Measurements from ENCODE around the gene SLC52A1. TPM values are rescaled to one million over a fixed set of nuclear protein-coding genes. Genes with fewer than 3 reads are reported as not detected.
A peak's percentile ranks its signal among the peaks of the same experiment; 100 is the strongest.

Gene SLC52A1
- total RNA-seq, 1 donor from 2014 or later = 0.53 TPM

DNA sequence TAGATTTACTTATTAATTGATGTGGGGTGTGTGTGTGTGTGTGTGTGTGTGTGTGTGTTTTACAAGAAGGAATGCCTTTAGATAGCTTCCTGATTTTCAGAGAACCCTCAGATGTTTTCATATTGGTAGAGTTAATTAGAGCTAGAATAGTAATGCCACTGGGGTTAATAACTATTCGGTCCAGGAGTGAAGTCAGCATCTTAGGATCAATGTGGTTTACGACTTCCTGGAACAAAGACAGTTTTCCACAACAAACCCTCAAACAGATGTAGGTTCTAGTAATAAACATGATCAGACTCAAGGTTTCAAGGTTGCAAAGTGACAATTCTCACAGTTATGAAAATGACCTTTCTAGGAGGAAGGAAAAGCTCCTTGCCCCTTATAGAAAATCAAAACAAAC lies 12.2 kb upstream of the SLC52A1 start:
- DNase-seq (ENCODE audit: low read depth) = no peak
- H3K27me3 ChIP-seq (ENCODE audit: control insufficient read depth, insufficient read depth, low read length) = no peaks in the 10 kb centered on the region
- no peaks in the 10 kb centered on the region for H3K36me3 ChIP-seq (ENCODE audit: control insufficient read depth, insufficient read depth, low read length)
- no peak overlapping the region for H3K4me3 ChIP-seq (ENCODE audit: low read depth, low read length)
- TF ChIP-seq, protein P1, sequence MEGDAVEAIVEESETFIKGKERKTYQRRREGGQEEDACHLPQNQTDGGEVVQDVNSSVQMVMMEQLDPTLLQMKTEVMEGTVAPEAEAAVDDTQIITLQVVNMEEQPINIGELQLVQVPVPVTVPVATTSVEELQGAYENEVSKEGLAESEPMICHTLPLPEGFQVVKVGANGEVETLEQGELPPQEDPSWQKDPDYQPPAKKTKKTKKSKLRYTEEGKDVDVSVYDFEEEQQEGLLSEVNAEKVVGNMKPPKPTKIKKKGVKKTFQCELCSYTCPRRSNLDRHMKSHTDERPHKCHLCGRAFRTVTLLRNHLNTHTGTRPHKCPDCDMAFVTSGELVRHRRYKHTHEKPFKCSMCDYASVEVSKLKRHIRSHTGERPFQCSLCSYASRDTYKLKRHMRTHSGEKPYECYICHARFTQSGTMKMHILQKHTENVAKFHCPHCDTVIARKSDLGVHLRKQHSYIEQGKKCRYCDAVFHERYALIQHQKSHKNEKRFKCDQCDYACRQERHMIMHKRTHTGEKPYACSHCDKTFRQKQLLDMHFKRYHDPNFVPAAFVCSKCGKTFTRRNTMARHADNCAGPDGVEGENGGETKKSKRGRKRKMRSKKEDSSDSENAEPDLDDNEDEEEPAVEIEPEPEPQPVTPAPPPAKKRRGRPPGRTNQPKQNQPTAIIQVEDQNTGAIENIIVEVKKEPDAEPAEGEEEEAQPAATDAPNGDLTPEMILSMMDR (IDR thresholded peaks at IDR 0.05; ENCODE audit: insufficient read depth, low read length, severe bottlenecking) = no peak
- FAIRE-seq = no peak

DNA sequence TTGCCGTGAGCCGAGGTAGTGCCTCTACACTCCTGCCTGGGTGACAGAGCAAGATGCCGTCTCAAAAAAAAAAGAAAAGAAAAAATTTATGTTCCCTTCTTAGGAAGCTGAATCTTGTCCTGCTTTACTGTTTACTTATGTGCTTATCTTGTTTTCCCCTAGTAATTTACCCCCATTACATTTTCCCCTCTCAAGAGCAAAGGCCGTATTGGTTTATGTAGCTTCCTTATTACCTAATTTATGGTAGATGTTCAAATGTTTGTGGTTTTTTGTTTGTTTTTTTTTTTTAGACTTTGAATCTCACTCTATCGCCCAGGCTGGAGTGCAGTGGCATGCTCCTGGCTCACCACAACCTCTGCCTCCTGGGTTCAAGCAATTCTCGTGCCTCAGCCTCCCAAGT lies 10.3 kb upstream of the SLC52A1 start:
- Histone ChIP-seq H3K36me3 (ENCODE audit: control insufficient read depth, insufficient read depth, low read length) (no peaks in the 10 kb centered on the region), H3K27me3 (ENCODE audit: control insufficient read depth, insufficient read depth, low read length) (no peaks in the 10 kb centered on the region), H3K4me3 (ENCODE audit: low read depth, low read length) (no peak overlapping the region)
- DNase-seq (ENCODE audit: low read depth) = no peak
- TF ChIP-seq, protein P1 (IDR thresholded peaks at IDR 0.05; ENCODE audit: insufficient read depth, low read length, severe bottlenecking) = no peak
- no peak for FAIRE-seq

DNA sequence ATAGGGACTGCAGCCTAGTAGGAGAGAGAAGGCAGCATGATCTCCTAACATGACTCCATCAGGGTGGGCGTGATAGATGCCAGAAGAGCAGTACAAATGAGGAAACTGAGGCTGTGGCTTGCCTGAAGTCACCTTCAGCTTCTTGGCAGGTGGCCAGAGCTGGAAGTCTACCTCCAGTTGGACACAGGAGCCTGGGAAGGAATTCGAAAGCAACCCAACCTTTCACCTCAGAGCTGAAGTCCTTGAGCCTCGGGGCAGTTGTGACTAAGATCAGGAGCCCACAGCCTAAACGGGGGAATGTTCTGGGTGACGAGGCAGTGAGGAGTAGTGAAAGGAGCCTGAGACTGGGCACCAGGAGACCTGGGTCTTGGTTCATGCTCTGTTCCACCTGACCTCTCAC lies 9.4 kb upstream of the SLC52A1 start:
- TF ChIP-seq, protein P1 (IDR thresholded peaks at IDR 0.05; ENCODE audit: insufficient read depth, low read length, severe bottlenecking) = no peak
- no peak for DNase-seq (ENCODE audit: low read depth)
- Histone ChIP-seq H3K4me3 (ENCODE audit: low read depth, low read length) (no peak overlapping the region), H3K27me3 (ENCODE audit: control insufficient read depth, insufficient read depth, low read length) (no peaks in the 10 kb centered on the region), H3K36me3 (ENCODE audit: control insufficient read depth, insufficient read depth, low read length) (no peaks in the 10 kb centered on the region)
- FAIRE-seq = no peak

DNA sequence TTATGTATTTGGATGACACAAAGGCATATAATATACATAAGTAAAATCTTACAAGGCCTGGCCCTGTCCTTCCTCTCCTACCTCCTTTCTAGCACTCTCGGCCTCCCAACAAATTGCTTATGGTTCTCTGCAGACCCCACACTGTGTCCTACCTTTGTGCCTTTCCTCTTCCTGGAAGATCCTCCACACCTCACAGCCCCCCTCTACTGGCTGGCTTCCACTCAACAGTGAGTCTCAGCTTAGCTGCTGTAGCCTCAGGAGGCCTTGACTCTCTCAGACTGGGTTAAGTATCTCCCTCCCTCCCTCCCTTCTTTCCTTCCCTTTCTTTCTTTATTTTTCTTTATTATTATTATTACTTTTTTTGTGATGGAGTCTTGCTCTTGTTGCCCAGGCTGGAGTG lies 8.3 kb upstream of the SLC52A1 start:
- TF ChIP-seq, protein P1 (IDR thresholded peaks at IDR 0.05; ENCODE audit: insufficient read depth, low read length, severe bottlenecking) = no peak
- FAIRE-seq (no peak), DNase-seq (ENCODE audit: low read depth) (no peak)

DNA sequence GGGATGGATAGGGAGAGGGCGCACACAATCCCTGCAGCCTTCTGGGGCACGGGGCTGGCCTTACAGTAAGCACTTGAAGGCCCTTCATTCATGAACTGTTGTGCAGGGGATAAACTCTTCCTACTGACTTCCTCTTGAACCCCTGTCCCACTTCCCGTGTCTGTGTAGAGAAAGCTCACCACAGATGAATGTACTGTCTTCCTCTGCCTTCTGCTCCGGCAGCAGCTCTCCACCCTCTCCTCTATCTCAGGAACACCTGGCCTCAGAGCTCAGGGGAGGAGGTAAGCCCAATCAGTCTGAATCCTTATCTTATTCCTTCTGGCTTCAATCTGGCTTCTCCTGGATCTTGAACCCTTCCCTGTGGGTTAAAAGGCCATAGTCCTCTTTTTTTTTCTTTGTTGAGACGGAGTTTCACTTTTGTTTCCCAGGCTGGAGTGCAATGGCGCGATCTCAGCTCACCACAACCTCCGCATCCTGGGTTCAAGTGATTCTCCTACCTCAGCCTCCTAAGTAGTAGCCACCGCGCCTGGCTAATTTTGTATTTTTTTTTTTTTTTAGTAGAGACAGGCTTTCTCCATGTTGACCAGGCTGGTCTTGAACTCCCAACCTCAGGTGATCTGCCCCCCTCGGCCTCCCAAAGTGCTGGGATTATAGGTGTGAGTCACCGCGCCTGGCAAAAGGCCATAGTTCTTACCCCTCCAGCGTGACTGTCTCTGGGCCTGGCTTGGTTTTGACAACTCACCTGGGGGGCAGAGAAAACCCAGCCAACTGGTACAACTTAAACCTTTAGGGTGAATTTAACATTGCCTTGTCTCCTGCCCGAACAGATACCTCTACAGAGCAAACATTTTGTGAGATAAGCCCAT lies 7.2 kb upstream of the SLC52A1 start:
- no peaks in the 10 kb centered on the region for H3K27me3 ChIP-seq (ENCODE audit: control insufficient read depth, insufficient read depth, low read length)
- TF ChIP-seq, protein P1 (IDR thresholded peaks at IDR 0.05; ENCODE audit: insufficient read depth, low read length, severe bottlenecking) = no peak
- no peak for FAIRE-seq
- DNase-seq (ENCODE audit: low read depth) = peak; percentile 18
- no peak overlapping the region for H3K4me3 ChIP-seq (ENCODE audit: low read depth, low read length)
- H3K36me3 ChIP-seq (ENCODE audit: control insufficient read depth, insufficient read depth, low read length) = no peaks in the 10 kb centered on the region

More for the DNA sequence above, 8.3 kb upstream of the SLC52A1 start:
- Histone ChIP-seq H3K27me3 (ENCODE audit: control insufficient read depth, insufficient read depth, low read length) (no peaks in the 10 kb centered on the region), H3K4me3 (ENCODE audit: low read depth, low read length) (no peak overlapping the region), H3K36me3 (ENCODE audit: control insufficient read depth, insufficient read depth, low read length) (no peaks in the 10 kb centered on the region)
